ENCODE data around the gene KIAA0319L.

The KIAA0319L gene

GRCh38 chr1:35573198-35574124 is 16.3 kb upstream of the KIAA0319L start, which contains the start of gene TFAP2E:
TFAP2E (plus strand) TSS chr1:35573314; CDS start chr1:35573578, 264 bp downstream.
- no peak for TF ChIP-seq CTCF (conservative IDR thresholded peaks at IDR 0.05; ENCODE audit: low read depth, low read length)
- no peak for DNase-seq (ENCODE audit: low read depth)
- peak within 1 kb of the TSS; percentile 52 for H3K4me3 ChIP-seq (ENCODE audit: low read length)

GRCh38 chr1:35572296-35572695 is 15.1 kb upstream of the KIAA0319L start:
- TF ChIP-seq CTCF (conservative IDR thresholded peaks at IDR 0.05; ENCODE audit: low read depth, low read length) = no peak
- no peak overlapping the region for H3K4me3 ChIP-seq (ENCODE audit: low read length)

GRCh38 chr1:35571263-35571662 is 14.1 kb upstream of the KIAA0319L start:
- no peak overlapping the region for H3K4me3 ChIP-seq (ENCODE audit: low read length)
- no peak for TF ChIP-seq CTCF (conservative IDR thresholded peaks at IDR 0.05; ENCODE audit: low read depth, low read length)
- no peak for DNase-seq (ENCODE audit: low read depth)

More at GRCh38 chr1:35572296-35572695, 15.1 kb upstream of the KIAA0319L start:
- DNase-seq (ENCODE audit: low read depth) = no peak

GRCh38 chr1:35570589-35571137 is 13.5 kb upstream of the KIAA0319L start:
- no peak for TF ChIP-seq CTCF (conservative IDR thresholded peaks at IDR 0.05; ENCODE audit: low read depth, low read length)
- DNase-seq (ENCODE audit: low read depth) = no peak
- H3K4me3 ChIP-seq (ENCODE audit: low read length) = no peak overlapping the region

GRCh38 chr1:35569936-35570335 is 12.7 kb upstream of the KIAA0319L start:
- no peak overlapping the region for H3K4me3 ChIP-seq (ENCODE audit: low read length)
- DNase-seq (ENCODE audit: low read depth) = no peak
- no peak for TF ChIP-seq CTCF (conservative IDR thresholded peaks at IDR 0.05; ENCODE audit: low read depth, low read length)

GRCh38 chr1:35568975-35569395 is 11.8 kb upstream of the KIAA0319L start:
- peak; percentile 90 for TF ChIP-seq CTCF (conservative IDR thresholded peaks at IDR 0.05; ENCODE audit: low read depth, low read length)
- H3K4me3 ChIP-seq (ENCODE audit: low read length) = no peak overlapping the region
- no peak for DNase-seq (ENCODE audit: low read depth)
